DOHH2 (cell line): ENCODE results near the gene CHPF.

Source experiments
- H3F3A ChIP-seq: fragments of 200-600 bp; sonication (generic), shearing (Covaris generic); 2 replicates; pipeline ENCODE4 v1.6.0; 2016; ENCODE audit warnings: antibody characterized with exemption, mild to moderate bottlenecking; ENCODE audit not compliant: control insufficient read depth, insufficient read depth
- H3K27ac ChIP-seq: fragments of 200-600 bp; sonication (generic); 2 replicates; pipeline ENCODE4 v1.5.1; 2014; ENCODE audit warnings: low read depth, mild to moderate bottlenecking, low read length, moderate library complexity
- H3K27me3 ChIP-seq: fragments of 200-600 bp; sonication (generic); 2 replicates; pipeline ENCODE4 v1.6.1; 2014; ENCODE audit warnings: mild to moderate bottlenecking, low read length, mixed read lengths; ENCODE audit not compliant: control insufficient read depth
- H3K36me3 ChIP-seq: fragments of 200-600 bp; sonication (generic); 2 replicates; pipeline ENCODE4 v1.6.1; 2014; ENCODE audit warnings: mild to moderate bottlenecking, low read length, moderate library complexity, mixed read lengths; ENCODE audit not compliant: control insufficient read depth
- H3K4me1 ChIP-seq: fragments of 200-600 bp; sonication (generic); 2 replicates; pipeline ENCODE4 v1.6.1; 2014; ENCODE audit warnings: mild to moderate bottlenecking, low read length, mixed read lengths; ENCODE audit not compliant: control insufficient read depth
- H3K4me2 ChIP-seq: fragments of 200-600 bp; sonication (generic); 2 replicates; pipeline ENCODE4 v1.6.0; 2014; ENCODE audit warnings: mild to moderate bottlenecking, low read length, moderate library complexity
- H3K4me3 ChIP-seq: fragments of 200-600 bp; sonication (generic); 2 replicates; pipeline ENCODE4 v1.5.1; 2014; ENCODE audit warnings: mild to moderate bottlenecking, low read length, mixed read lengths
- H3K79me2 ChIP-seq: fragments of 200-600 bp; sonication (generic); 2 replicates; pipeline ENCODE4 v1.6.1; 2014; ENCODE audit warnings: mild to moderate bottlenecking, low read length, mixed read lengths; ENCODE audit not compliant: control insufficient read depth
- H3K9me2 ChIP-seq: fragments of 200-600 bp; sonication (generic); replicated peaks from 2 replicates; pipeline ENCODE4 v1.6.1; 2014; ENCODE audit warnings: mild to moderate bottlenecking, low read length, mixed read lengths; ENCODE audit not compliant: control insufficient read depth
- H3K9me3 ChIP-seq: fragments of 200-600 bp; sonication (generic); 2 replicates; pipeline ENCODE4 v1.6.1; 2014; ENCODE audit warnings: antibody characterized with exemption, low read length, mixed read lengths; ENCODE audit not compliant: control insufficient read depth, insufficient read depth
- H4K20me1 ChIP-seq: fragments of 200-600 bp; sonication (generic); 2 replicates; pipeline ENCODE4 v1.6.0; 2014; ENCODE audit warnings: low read depth, mild to moderate bottlenecking, antibody characterized with exemption, low read length, moderate library complexity; ENCODE audit not compliant: control insufficient read depth, insufficient read depth
- CTCF ChIP-seq: fragments of 200-600 bp; sonication (generic); IDR thresholded peaks from one replicate; pipeline ENCODE4 v1.5.1; 2014; ENCODE audit warnings: antibody characterized with exemption, mild to moderate bottlenecking, low read depth, low read length; ENCODE audit not compliant: poor library complexity, severe bottlenecking
- EZH2phosphoT487 ChIP-seq: fragments of 200-600 bp; sonication (generic); IDR thresholded peaks from 2 replicates; pipeline ENCODE4 v1.6.1; 2017; ENCODE audit warnings: borderline replicate concordance, mild to moderate bottlenecking, antibody characterized with exemption, low read length, moderate library complexity, mixed read lengths

CHPF gene

GRCh38 chr2:219576505-219577388 lies 33.1 kb upstream of the CHPF start:
- H3K4me2 ChIP-seq, result no peak overlapping the region
- no peak overlapping the region for H3K4me3 ChIP-seq

GRCh38 chr2:219575566-219576504 lies 32.2 kb upstream of the CHPF start:
- peaks cover 3% of the 10 kb centered on the region; the same call in 1 of the 2 replicates for H3K27me3 ChIP-seq
- no peaks in the 10 kb centered on the region for H4K20me1 ChIP-seq
- H3K27ac ChIP-seq, result no peak overlapping the region
- no peaks in the 10 kb centered on the region for H3K9me3 ChIP-seq
- no peaks in the 10 kb centered on the region for H3K9me2 ChIP-seq
- no peaks in the 10 kb centered on the region for H3K4me1 ChIP-seq
- no peaks in the 10 kb centered on the region for H3K79me2 ChIP-seq
- no peaks in the 10 kb centered on the region for H3K36me3 ChIP-seq
- no peaks in the 10 kb centered on the region for H3F3A ChIP-seq
- no peak overlapping the region for H3K4me3 ChIP-seq
- TF ChIP-seq CTCF (no peak), EZH2phosphoT487 (no peak)
- no peak overlapping the region for H3K4me2 ChIP-seq

More at GRCh38 chr2:219576505-219577388, 33.1 kb upstream of the CHPF start:
- Histone ChIP-seq H3K4me1 (no peaks in the 10 kb centered on the region), H3F3A (no peaks in the 10 kb centered on the region), H3K9me2 (no peaks in the 10 kb centered on the region), H4K20me1 (no peaks in the 10 kb centered on the region), H3K27ac (no peak overlapping the region), H3K9me3 (no peaks in the 10 kb centered on the region), H3K79me2 (no peaks in the 10 kb centered on the region), H3K36me3 (no peaks in the 10 kb centered on the region), H3K27me3 (peaks cover 3% of the 10 kb centered on the region; the same call in 1 of the 2 replicates)
- no peak for TF ChIP-seq CTCF
- no peak for TF ChIP-seq EZH2phosphoT487

- Histone ChIP-seq H3K4me3 (no peak overlapping the region), H3K4me1 (no peaks in the 10 kb centered on the region), H3F3A (no peaks in the 10 kb centered on the region), H3K27me3 (peaks cover 3% of the 10 kb centered on the region; the same call in 1 of the 2 replicates), H3K36me3 (no peaks in the 10 kb centered on the region), H3K9me2 (no peaks in the 10 kb centered on the region), H3K27ac (no peak overlapping the region), H3K79me2 (no peaks in the 10 kb centered on the region), H3K4me2 (no peak overlapping the region), H4K20me1 (no peaks in the 10 kb centered on the region), H3K9me3 (no peaks in the 10 kb centered on the region)
- no peak for TF ChIP-seq CTCF
- no peak for TF ChIP-seq EZH2phosphoT487
Measured at GRCh38 chr2:219574484-219575311, 31.1 kb upstream of the CHPF start.
